Stimulated activated CD8-positive, alpha-beta memory T cell treated with anti-CD3 and anti-CD28 coated beads, Interleukin-12 subunit alpha, Interleukin-12 subunit beta, amount 100 ng/mL, for 24 hours (primary cell): ENCODE data around the gene STK33.

ENCODE experiments used
- DNase-seq: peaks from one replicate; pipeline ENCODE4 v3.0.0-alpha.2; 2020; ENCODE audit errors: extremely low read depth

STK33 gene

DNA sequence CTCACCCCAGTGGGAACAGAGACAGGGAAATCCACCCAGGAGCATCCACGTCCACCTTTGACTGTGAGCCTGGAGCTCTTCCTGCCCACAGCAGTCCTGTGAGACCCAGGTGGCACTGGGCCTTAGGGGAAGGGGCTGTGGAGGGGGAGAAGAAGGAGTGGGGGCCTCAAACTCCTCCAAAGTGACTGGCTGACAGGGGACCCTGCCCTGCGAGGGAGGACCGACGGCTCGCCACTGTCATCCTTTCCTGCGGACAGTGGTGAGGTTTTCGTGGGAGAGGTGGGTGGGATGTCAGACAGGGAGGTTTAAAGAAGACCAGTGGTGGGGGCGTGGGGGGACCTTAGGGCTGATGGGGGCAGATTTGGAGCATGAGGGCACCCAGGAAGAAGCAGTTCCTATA, 237.8 kb downstream of the STK33 start:
- no peak for DNase-seq

GRCh38 chr11:8355416-8355742, 238.6 kb downstream of the STK33 start:
- DNase-seq, result no peak

DNA sequence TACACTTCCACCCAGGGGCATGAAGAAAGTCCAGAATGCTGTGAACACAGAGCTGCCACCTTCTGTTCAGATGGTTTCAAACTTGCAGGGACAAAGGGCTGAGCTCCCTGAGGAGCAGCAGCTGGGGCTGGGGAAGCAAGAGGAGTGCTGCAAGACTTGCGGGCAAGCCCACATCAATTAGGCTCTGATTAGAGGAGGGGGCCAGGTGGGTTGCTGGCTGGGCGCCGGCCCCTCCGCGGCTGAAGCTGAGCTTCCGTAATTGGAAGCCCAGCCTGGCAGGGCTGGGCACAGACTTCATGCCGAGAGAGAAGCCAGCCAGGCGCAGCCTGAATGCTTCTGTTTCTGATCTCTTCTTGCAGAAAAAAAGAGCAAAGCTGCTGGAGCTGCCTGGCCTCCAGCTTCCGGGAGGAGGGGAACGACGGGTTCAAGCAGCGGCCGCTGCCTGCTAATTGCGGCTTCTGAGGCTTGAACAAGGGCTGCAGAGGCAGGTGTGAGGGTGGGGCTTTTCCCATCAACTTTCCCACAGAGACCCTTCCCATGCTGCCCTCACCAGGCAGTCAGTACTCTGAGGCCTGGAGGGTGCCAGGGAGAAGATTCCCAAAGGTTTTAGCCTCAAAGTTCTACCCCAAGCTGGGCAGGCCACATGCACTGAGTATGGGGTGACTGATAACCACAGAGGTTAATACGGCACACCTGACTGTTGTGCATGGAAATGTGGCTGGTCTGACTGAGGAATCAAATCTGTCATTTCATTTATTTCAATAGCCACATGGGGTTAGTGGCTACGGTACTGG, 239.2 kb downstream of the STK33 start:
- DNase-seq, result no peak

DNA sequence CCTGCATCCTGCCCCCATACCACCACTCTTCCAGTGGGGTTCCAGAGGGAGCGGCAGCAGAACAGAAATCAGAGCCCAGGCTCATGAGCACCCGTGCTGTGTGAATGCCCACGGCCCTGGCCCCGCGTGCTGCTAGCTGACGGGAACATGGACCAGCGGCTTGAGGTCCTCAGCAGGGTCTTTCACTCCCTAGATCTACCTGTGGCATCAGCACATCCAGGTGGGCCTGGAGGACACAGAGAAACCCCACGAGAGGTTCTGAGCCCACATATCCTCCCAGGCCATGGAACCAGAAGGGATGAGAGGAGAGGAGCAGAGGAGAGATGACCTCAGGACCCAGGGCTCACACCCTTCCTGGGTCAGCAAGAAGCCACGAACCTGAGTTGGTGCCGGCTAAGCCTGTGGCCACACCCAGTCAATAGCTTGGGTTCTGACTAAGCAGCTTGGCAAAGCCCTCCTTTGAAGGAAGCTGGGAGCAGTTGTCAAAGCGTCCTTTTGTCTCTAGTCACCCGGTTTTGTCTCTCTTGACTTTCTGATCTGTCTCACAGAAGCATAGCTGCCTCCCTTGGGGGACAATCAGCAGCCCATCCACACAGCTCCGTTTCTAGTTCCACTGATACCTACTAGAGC, 241.0 kb downstream of the STK33 start:
- DNase-seq, result no peak

DNA sequence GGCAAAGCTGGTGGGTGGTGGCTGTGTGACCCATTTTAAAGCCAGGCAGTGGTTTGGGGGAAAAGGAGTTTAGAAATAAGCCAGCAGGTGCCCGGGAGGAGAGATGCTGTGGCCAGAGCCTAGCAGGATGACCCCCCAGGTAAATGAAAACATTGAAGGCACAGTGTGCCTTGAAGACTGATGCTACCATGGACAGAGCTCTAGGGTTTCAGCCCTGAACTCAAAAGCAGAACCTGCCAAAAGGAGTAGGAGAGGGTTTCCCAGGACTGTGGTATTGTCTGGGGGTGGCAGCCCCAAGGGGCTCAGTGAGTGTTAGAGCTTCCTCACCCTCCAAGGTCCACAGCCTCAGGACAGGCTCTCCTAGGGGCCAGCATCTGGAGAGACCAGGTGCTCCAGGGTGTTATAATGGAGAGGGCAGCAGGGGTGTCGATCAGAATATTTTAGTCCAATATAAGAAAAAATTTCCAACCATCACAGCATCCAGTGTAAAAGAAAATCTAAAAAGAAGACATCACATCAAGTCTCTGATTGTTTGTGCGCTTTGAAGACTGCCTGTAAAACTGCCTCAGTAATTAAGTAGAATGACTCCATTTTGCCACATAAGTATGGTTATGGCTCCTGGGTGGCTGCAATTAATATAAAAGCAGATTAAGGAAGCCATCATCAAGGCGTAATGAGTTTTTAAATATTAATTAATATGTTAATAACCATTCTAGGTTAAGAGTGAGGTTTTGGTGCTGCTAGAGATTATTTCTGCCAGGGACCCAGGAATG, 241.7 kb downstream of the STK33 start:
- DNase-seq, result no peak

DNA sequence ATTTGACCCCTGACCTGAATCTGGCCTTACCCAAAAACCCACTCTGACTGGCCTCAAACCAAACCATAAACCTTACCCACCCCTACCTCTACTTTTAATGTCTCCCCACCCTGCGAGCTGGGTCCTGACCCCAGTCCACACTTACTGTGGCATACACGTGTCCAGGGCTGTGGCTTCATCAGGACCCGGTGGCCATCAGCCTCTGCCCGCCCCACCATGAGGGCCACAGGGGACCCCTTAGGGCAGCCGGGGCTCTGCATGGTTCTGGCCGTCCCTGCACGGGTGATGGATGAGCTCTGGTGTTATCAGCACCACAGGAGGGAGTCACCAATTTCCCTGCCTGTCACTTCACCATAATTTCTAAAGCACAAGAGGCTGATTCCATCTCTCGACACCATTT, 242.8 kb downstream of the STK33 start:
- no peak for DNase-seq

GRCh38 chr11:8347978-8348377, 246.1 kb downstream of the STK33 start:
- no peak for DNase-seq

DNA sequence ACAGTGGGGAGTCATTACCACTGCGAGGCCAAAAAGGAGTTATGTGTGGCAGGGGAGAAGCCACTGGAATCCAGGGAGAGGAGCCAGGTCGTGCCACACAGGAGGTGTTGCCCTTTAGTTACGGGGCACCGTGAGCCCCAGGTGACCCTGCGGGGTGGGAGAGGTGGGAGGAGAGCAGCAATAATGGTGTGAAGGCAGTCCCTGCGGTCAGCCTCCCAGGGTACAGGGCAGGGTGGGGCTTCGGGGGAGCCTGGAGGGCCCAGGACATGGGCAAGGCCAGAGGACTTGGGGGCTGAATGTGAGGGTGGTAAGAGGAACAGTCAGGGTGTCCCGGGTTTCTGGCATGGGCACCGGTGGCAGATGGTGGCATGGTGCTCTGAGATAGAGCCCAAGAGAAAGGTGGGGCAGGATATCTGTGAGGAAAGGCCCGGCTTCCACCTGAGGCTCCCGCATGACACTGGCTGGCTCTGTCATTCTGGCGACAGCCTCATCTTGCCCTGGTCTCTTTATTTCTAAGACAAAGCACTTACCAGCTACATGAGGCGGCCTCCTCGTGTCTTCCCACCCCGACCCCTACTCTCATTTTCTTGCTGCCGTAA, 247.8 kb downstream of the STK33 start:
- DNase-seq, result no peak

DNA sequence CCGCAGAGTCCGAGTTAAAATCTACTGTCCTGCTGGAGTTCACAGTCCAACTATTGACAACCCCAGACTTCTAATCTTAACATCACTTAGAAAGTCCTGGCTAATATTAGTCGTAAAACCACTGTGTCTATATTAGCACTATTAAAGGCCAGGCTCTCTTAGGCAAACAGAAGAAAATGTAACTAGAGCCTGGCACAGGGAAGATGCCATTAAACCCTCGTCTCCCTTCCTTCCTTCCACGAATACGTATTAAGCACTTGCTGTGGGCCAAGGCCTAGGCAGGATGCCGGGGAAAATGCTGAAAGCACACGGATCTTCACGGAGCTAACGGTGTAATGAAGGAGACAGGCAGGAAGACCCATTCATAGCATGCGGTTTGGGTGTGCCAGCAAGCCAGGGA, 248.8 kb downstream of the STK33 start:
- no peak for DNase-seq

- no peak for DNase-seq
Observed at GRCh38 chr11:8344346-8344745, 249.7 kb downstream of the STK33 start.

GRCh38 chr11:8342821-8343681, 251.0 kb downstream of the STK33 start:
- no peak for DNase-seq

- no peak for DNase-seq
Observed at GRCh38 chr11:8341996-8342395, 252.0 kb downstream of the STK33 start.
